Fibroblast of skin of right quadriceps (primary cell): ENCODE measurements around the gene VMP1.
A peak's percentile ranks its signal among the peaks of the same experiment; 100 is the strongest.
"Not testable (repeated sequence)": the region's sequence is repeated elsewhere in the genome, so short reads cannot be mapped to it uniquely, and the experiment has no call there.

Experiments used
- DNase-seq: peaks from one replicate; pipeline ENCODE4 v3.0.0-alpha.2; 2013

The VMP1 gene

GRCh38 chr17:59783221-59784047 is 76.0 kb downstream of the VMP1 start:
- DNase-seq, result peak; percentile 76

- peak; percentile 26 for DNase-seq
Observed at GRCh38 chr17:59785091-59785799, 77.8 kb downstream of the VMP1 start.

GRCh38 chr17:59786213-59786535 is 78.7 kb downstream of the VMP1 start:
- DNase-seq, result no peak

GRCh38 chr17:59786536-59787319 is 79.3 kb downstream of the VMP1 start:
- DNase-seq, result peak; percentile 100

- not testable (repeated sequence) for DNase-seq
Observed at GRCh38 chr17:59789849-59790248, 82.4 kb downstream of the VMP1 start.

GRCh38 chr17:59790418-59790817 is 83.0 kb downstream of the VMP1 start:
- DNase-seq, result not testable (repeated sequence)

GRCh38 chr17:59790910-59791309 is 83.5 kb downstream of the VMP1 start:
- no peak for DNase-seq

GRCh38 chr17:59791603-59792457 is 84.4 kb downstream of the VMP1 start:
- peak; percentile 64 for DNase-seq

- not testable (repeated sequence) for DNase-seq
Observed at GRCh38 chr17:59792458-59792823, 85.0 kb downstream of the VMP1 start.

- DNase-seq, result no peak
Observed at GRCh38 chr17:59793205-59793604, 85.8 kb downstream of the VMP1 start.

GRCh38 chr17:59796138-59796537 is 88.7 kb downstream of the VMP1 start:
- DNase-seq, result no peak

- DNase-seq, result peak; percentile 41
Observed at GRCh38 chr17:59796785-59797205, 89.3 kb downstream of the VMP1 start.

- DNase-seq, result no peak
Observed at GRCh38 chr17:59798111-59798510, 90.7 kb downstream of the VMP1 start.

- peak; percentile 55 for DNase-seq
Observed at GRCh38 chr17:59800530-59800942, 93.1 kb downstream of the VMP1 start.

- no peak for DNase-seq
Observed at GRCh38 chr17:59802160-59802559, 94.7 kb downstream of the VMP1 start.

GRCh38 chr17:59804901-59805465 is 97.5 kb downstream of the VMP1 start:
- no peak for DNase-seq

GRCh38 chr17:59806322-59806721 is 98.9 kb downstream of the VMP1 start:
- DNase-seq, result not testable (repeated sequence)

- DNase-seq, result peak; percentile 61
Observed at GRCh38 chr17:59807892-59808509, 100.5 kb downstream of the VMP1 start.

GRCh38 chr17:59810894-59811153 is 103.4 kb downstream of the VMP1 start:
- peak; percentile 64 for DNase-seq

- DNase-seq, result no peak
Observed at GRCh38 chr17:59811209-59811608, 103.8 kb downstream of the VMP1 start.

- no peak for DNase-seq
Observed at GRCh38 chr17:59812139-59812538, 104.7 kb downstream of the VMP1 start.

GRCh38 chr17:59814276-59814675 is 106.8 kb downstream of the VMP1 start:
- no peak for DNase-seq
